ENCODE results near the gene KRT74.

GRCh38 chr12:52570511-52570910 lies 3.1 kb downstream of the KRT74 start:
- TF ChIP-seq TAF1 (IDR thresholded peaks at IDR 0.05; ENCODE audit: borderline replicate concordance, insufficient read depth, low read length) (no peak), REST (IDR thresholded peaks at IDR 0.05; ENCODE audit: insufficient read depth in 1 of 2, low read depth in 2 of 2, low read length in 2 of 2) (no peak), POLR2AphosphoS5 (IDR thresholded peaks at IDR 0.05; ENCODE audit: low read depth, low read length) (no peak)

Data from PFSK-1 (cell line).